ENCODE measurements around the gene NPFF. TPM values are rescaled to one million over a fixed set of nuclear protein-coding genes. Genes with fewer than 3 reads are reported as not detected.

The NPFF gene, protein sequence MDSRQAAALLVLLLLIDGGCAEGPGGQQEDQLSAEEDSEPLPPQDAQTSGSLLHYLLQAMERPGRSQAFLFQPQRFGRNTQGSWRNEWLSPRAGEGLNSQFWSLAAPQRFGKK
- not detected for total RNA-seq
- not detected for polyA plus RNA-seq

DNA sequence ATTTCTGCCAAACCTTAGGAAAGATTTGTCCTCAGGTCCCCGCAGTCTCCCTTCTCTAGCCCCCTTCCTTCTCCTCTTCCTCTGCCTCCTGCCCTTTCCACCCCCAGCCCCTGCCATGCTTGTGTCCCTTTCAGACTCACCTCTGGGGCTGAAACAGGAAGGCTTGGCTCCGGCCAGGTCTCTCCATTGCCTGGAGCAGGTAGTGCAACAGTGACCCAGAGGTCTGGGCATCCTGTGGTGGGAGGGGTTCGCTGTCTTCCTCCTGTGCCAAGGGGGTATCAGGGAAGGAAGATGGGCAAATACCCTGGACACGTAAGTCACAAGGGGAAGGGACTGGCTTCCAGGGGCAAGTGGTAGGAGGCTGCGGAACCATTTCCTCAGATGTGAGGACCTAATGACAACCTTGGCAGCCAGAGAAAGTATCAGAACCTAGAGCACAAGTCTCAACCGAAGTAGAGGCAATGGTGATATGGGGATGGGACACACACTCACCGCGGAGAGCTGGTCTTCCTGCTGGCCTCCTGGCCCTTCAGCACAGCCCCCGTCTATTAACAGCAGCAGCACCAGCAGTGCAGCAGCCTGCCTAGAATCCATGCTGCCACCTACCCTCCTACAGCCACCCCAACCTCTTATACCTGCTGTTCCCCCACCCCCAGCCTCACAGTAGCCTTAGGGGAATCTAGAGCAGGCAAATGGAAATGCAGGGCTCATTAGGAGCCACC is at the start of gene NPFF:
Gene NPFF, minus strand, starts transcription at position 604 of the 722 bp plus-strand sequence. Its CDS starts 10 bp downstream, at position 594.
- TF ChIP-seq, protein P1, sequence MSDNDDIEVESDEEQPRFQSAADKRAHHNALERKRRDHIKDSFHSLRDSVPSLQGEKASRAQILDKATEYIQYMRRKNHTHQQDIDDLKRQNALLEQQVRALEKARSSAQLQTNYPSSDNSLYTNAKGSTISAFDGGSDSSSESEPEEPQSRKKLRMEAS (IDR thresholded peaks at IDR 0.05), result no peak
- no peak for TF ChIP-seq GABPA (IDR thresholded peaks at IDR 0.05 in 1 of 2, conservative IDR thresholded peaks at IDR 0.05 in 1 of 2)
- TF ChIP-seq, protein P2, sequence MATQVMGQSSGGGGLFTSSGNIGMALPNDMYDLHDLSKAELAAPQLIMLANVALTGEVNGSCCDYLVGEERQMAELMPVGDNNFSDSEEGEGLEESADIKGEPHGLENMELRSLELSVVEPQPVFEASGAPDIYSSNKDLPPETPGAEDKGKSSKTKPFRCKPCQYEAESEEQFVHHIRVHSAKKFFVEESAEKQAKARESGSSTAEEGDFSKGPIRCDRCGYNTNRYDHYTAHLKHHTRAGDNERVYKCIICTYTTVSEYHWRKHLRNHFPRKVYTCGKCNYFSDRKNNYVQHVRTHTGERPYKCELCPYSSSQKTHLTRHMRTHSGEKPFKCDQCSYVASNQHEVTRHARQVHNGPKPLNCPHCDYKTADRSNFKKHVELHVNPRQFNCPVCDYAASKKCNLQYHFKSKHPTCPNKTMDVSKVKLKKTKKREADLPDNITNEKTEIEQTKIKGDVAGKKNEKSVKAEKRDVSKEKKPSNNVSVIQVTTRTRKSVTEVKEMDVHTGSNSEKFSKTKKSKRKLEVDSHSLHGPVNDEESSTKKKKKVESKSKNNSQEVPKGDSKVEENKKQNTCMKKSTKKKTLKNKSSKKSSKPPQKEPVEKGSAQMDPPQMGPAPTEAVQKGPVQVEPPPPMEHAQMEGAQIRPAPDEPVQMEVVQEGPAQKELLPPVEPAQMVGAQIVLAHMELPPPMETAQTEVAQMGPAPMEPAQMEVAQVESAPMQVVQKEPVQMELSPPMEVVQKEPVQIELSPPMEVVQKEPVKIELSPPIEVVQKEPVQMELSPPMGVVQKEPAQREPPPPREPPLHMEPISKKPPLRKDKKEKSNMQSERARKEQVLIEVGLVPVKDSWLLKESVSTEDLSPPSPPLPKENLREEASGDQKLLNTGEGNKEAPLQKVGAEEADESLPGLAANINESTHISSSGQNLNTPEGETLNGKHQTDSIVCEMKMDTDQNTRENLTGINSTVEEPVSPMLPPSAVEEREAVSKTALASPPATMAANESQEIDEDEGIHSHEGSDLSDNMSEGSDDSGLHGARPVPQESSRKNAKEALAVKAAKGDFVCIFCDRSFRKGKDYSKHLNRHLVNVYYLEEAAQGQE (IDR thresholded peaks at IDR 0.05), result no peak
- no peak for TF ChIP-seq TAF1 (conservative IDR thresholded peaks at IDR 0.05)
- Histone ChIP-seq H3K27me3 (ENCODE audit: control insufficient read depth in 4 of 4, insufficient read depth in 4 of 4, low read length in 3 of 4) (no peaks in the 10 kb centered on the region), H3K9ac (ENCODE audit: low read depth in 1 of 2, low read length in 2 of 2) (no peak within 1 kb of the TSS), H3K36me3 (ENCODE audit: control insufficient read depth in 4 of 4, insufficient read depth in 3 of 4, low read depth in 1 of 4, low read length in 3 of 4) (peaks cover 0 to 22% (median 12%) of the 10 kb centered on the region in 4 donors), H3K9me3 (ENCODE audit: control insufficient read depth in 4 of 4, low read length in 3 of 4) (no peaks in the 10 kb centered on the region), H3K4me3 (ENCODE audit: low read depth in 1 of 3, low read length in 3 of 3) (no peak within 1 kb of the TSS), H3K27ac (ENCODE audit: low read depth in 1 of 2, low read length in 2 of 2) (no peak within 1 kb of the TSS), H3K4me1 (ENCODE audit: control insufficient read depth in 4 of 4, insufficient read depth in 4 of 4, low read length in 3 of 4) (peaks cover 2 to 11% (median 9%) of the 10 kb centered on the region in 4 donors)
- WGBS, result 95% methylated on average over 9 of the region's 9 CpGs
- no peak for DNase-seq (ENCODE audit: low spot score)

DNA sequence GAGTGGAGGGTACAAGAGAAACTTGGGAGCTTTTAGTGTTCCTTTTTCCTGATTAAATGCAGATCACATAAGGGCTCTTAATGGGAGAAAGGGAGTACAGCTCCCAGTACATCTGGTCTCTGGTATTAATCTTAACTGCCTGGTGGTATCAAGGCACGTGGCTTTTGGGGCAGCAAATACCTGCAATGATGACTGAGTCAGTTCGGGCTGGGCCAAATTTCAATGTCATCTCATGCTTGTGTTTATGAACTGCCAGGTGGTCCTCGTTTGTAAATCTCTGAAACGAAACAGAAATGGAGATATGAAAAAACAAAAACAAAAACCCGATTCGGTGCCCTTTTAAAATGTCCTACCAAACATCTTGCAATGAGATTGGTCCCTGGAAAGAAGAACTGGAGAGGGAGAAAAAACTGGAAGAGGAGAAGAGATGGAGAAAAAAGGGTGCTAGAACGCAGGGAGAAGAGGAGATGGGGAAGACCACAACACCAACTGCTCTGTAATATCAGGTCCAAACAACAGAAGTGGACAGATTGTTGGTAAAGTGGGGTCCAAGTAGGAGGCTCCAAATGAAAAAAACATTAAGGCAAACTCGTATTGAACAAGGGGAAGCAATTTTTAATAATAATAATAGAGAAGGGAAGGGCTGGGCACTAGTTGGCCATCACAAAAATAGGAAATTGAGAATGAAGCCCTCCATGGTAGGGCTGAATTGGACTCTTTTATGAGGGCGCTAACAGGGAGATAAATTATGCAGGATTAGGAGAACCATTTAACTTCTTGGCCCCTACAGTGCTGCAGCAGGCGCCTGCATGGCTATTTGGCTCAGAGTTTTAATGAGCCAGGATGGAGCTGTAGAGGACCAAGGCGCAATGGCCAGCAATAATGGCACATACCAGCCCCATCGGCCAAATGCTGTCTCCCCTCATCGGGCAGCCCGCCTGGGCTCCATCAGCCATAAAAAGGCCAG is 45.4 kb upstream of the NPFF start:
- Histone ChIP-seq H3K27ac (ENCODE audit: low read depth in 1 of 2, low read length in 2 of 2) (no peak overlapping the region), H3K4me1 (ENCODE audit: control insufficient read depth in 4 of 4, insufficient read depth in 4 of 4, low read length in 3 of 4) (no peaks in the 10 kb centered on the region), H3K9ac (ENCODE audit: low read depth in 1 of 2, low read length in 2 of 2) (no peak overlapping the region), H3K4me3 (ENCODE audit: low read depth in 1 of 3, low read length in 3 of 3) (no peak overlapping the region), H3K36me3 (ENCODE audit: control insufficient read depth in 4 of 4, insufficient read depth in 3 of 4, low read depth in 1 of 4, low read length in 3 of 4) (peaks cover 4 to 22% (median 15%) of the 10 kb centered on the region in 4 donors), H3K9me3 (ENCODE audit: control insufficient read depth in 4 of 4, low read length in 3 of 4) (no peaks in the 10 kb centered on the region), H3K27me3 (ENCODE audit: control insufficient read depth in 4 of 4, insufficient read depth in 4 of 4, low read length in 3 of 4) (no peaks in the 10 kb centered on the region)
- DNase-seq (ENCODE audit: low spot score), result no peak
- TF ChIP-seq FOXA1 (IDR thresholded peaks at IDR 0.05) (no peak), RXRA (IDR thresholded peaks at IDR 0.05) (no peak)
- WGBS, result 94% methylated on average over 14 of the region's 14 CpGs

DNA sequence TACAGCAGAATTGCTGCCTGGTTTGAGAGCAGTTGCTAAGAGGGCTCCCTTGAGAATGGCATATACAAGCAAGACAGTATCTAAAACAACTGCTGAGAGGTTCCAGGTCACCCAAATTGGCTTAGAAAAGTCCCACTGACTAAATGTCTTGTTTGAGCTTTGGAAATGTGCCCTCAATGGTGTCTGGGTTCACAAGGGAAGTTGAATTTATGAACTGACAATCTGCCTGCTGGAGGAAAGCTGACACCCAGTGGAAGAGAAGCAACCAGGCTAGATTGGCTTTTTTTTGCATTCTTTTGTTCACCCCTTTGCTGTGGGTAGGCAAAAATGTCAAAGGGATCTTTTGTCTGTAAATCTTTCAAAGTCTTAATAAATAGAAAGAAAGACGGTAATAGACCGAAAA is 44.6 kb upstream of the NPFF start:
- Histone ChIP-seq H3K27me3 (ENCODE audit: control insufficient read depth in 4 of 4, insufficient read depth in 4 of 4, low read length in 3 of 4) (no peaks in the 10 kb centered on the region), H3K4me3 (ENCODE audit: low read depth in 1 of 3, low read length in 3 of 3) (no peak overlapping the region), H3K4me1 (ENCODE audit: control insufficient read depth in 4 of 4, insufficient read depth in 4 of 4, low read length in 3 of 4) (no peaks in the 10 kb centered on the region), H3K27ac (ENCODE audit: low read depth in 1 of 2, low read length in 2 of 2) (no peak overlapping the region), H3K9me3 (ENCODE audit: control insufficient read depth in 4 of 4, low read length in 3 of 4) (no peaks in the 10 kb centered on the region), H3K9ac (ENCODE audit: low read depth in 1 of 2, low read length in 2 of 2) (no peak overlapping the region), H3K36me3 (ENCODE audit: control insufficient read depth in 4 of 4, insufficient read depth in 3 of 4, low read depth in 1 of 4, low read length in 3 of 4) (peaks cover 4 to 25% (median 15%) of the 10 kb centered on the region in 4 donors)
- DNase-seq (ENCODE audit: low spot score), result no peak
- WGBS, result 96% methylated on average over 2 of the region's 2 CpGs
- TF ChIP-seq, protein P3, sequence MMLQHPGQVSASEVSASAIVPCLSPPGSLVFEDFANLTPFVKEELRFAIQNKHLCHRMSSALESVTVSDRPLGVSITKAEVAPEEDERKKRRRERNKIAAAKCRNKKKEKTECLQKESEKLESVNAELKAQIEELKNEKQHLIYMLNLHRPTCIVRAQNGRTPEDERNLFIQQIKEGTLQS (IDR thresholded peaks at IDR 0.05), result no peak
- TF ChIP-seq JUND (IDR thresholded peaks at IDR 0.05) (no peak), SP1 (IDR thresholded peaks at IDR 0.05) (no peak), YY1 (IDR thresholded peaks at IDR 0.05) (no peak), TAF1 (conservative IDR thresholded peaks at IDR 0.05) (no peak), FOXA1 (IDR thresholded peaks at IDR 0.05) (no peak), HNF4A (conservative IDR thresholded peaks at IDR 0.05) (no peak), FOXA2 (IDR thresholded peaks at IDR 0.05) (no peak)

All from liver (tissue), 9 donors.